Testis (tissue), 3 donors: Measurements from ENCODE around the gene CCDC14. TPM values are rescaled to one million over a fixed set of nuclear protein-coding genes. Genes with fewer than 3 reads are reported as not detected.

Experiments used
- DNase-seq: peaks from one replicate; pipeline ENCODE4 v3.0.0-alpha.2; 2019
- H3K27ac ChIP-seq, 2 donors: fragments of 200-600 bp; sonication (generic); one replicate each; pipeline ENCODE4 v1.5.1; 2019
- H3K27me3 ChIP-seq: fragments of 200-600 bp; sonication (generic); one replicate; pipeline ENCODE4 v1.5.1; 2019
- H3K36me3 ChIP-seq: fragments of 200-600 bp; sonication (generic); one replicate; pipeline ENCODE4 v1.5.1; 2017; ENCODE audit warnings: low read depth; ENCODE audit errors: missing control alignments
- H3K4me1 ChIP-seq: fragments of 200-600 bp; sonication (generic); one replicate; pipeline ENCODE4 v1.5.1; 2019
- H3K4me3 ChIP-seq, 2 donors: fragments of 200-600 bp; sonication (generic); one replicate each; pipeline ENCODE4 v1.5.1; 2017 to 2019
- H3K9me3 ChIP-seq: fragments of 200-600 bp; sonication (generic); one replicate; pipeline ENCODE4 v1.5.1; 2017
- POLR2A ChIP-seq: fragments of 450-650 bp; IDR thresholded peaks from one replicate; pipeline ENCODE4 v1.6.1; 2017; ENCODE audit warnings: antibody characterized with exemption, mild to moderate bottlenecking, moderate library complexity
- WGBS, 2 donors: methylation state at CpG; one replicate each; pipeline ENCODE4 v1.1.5; 2018; 5-methylcytosine and 5-hydroxymethylcytosine counted together
- intact Hi-C: fragments of 100-400 bp; cut with DNase I; formaldehyde crosslinking; loops from one replicate; pipeline ENCODE4 v1.15.1; 2023; ENCODE audit warnings: low total_unique reads
- polyA plus RNA-seq: library from polyadenylated mRNA; stranded (reverse); fragments of 350-450 nt; fragmentation: Illumina TruSeq; extraction: RNeasy Lipid Tissue Mini Kit (QIAGEN cat#74804); gene quantifications from one replicate; pipeline ENCODE4 v1.2.3, GENCODE V29; 2014; ENCODE audit warnings: low read depth, low replicate concordance; ENCODE audit not compliant: insufficient read depth
- total RNA-seq, 2 donors: library from RNA; depleted of rRNA; stranded (reverse); fragments of >200 nt; gene quantifications; one replicate each; pipeline ENCODE4 v1.2.3, GENCODE V29; 2016
- TF ChIP-seq, protein P1 (sequence below), 3 experiments: fragments of 450-650 bp in 2 of 3; fragments of 200-600 bp in 1 of 3; sonication (generic) in 1 of 3; IDR thresholded peaks; one replicate each; pipeline ENCODE4 v1.5.1; 2016 to 2019; ENCODE audit warnings: antibody characterized with exemption in 3 of 3, mild to moderate bottlenecking in 2 of 3, moderate library complexity in 1 of 3

CCDC14 gene
- total and polyA plus RNA-seq, 3 donors from 2014 or later = 33.3 to 101 (median 63.7) TPM

GRCh38 chr3:123883111-123883510 is 77.9 kb downstream of the CCDC14 start:
- intact Hi-C loops = no loop called here
- Histone ChIP-seq H3K4me3 (no peak overlapping the region), H3K36me3 (no peaks in the 10 kb centered on the region), H3K27me3 (no peaks in the 10 kb centered on the region), H3K9me3 (no peaks in the 10 kb centered on the region), H3K27ac (no peak overlapping the region), H3K4me1 (no peaks in the 10 kb centered on the region)
- 46 to 47% methylated on average over 4 of the region's 4 CpGs for WGBS, 2 donors
- TF ChIP-seq POLR2A = no peak
- TF ChIP-seq, protein P1, sequence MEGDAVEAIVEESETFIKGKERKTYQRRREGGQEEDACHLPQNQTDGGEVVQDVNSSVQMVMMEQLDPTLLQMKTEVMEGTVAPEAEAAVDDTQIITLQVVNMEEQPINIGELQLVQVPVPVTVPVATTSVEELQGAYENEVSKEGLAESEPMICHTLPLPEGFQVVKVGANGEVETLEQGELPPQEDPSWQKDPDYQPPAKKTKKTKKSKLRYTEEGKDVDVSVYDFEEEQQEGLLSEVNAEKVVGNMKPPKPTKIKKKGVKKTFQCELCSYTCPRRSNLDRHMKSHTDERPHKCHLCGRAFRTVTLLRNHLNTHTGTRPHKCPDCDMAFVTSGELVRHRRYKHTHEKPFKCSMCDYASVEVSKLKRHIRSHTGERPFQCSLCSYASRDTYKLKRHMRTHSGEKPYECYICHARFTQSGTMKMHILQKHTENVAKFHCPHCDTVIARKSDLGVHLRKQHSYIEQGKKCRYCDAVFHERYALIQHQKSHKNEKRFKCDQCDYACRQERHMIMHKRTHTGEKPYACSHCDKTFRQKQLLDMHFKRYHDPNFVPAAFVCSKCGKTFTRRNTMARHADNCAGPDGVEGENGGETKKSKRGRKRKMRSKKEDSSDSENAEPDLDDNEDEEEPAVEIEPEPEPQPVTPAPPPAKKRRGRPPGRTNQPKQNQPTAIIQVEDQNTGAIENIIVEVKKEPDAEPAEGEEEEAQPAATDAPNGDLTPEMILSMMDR (IDR thresholded peaks at IDR 0.05) = no peak
- no peak for DNase-seq

DNA sequence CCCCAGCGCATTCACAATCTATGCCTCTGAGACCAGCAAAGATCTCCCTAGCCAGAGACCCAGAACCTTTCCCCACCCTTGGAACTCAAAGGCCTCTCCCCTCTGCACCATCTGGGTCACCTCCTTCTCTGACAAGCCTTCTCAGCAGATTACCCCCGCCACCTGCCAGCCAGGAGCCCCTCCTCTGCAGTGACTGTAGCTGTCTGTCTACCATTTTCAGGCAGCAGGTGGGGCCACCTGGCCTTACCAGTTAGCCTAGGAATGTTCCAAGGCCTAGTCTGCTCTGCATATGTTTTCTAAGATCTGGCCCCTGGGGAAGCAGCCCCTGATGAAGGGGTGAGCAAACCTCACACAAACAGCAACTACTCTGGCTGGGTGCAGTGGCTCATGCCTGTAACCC is 79.3 kb downstream of the CCDC14 start:
- TF ChIP-seq, protein P1 (IDR thresholded peaks at IDR 0.05) = no peak
- no peak for TF ChIP-seq POLR2A
- no peak for DNase-seq
- H3K9me3 ChIP-seq = no peaks in the 10 kb centered on the region
- H3K27me3 ChIP-seq = no peaks in the 10 kb centered on the region
- no peak overlapping the region for H3K27ac ChIP-seq
- no peaks in the 10 kb centered on the region for H3K36me3 ChIP-seq
- WGBS, 2 donors = 91 to 98% methylated on average over 2 of the region's 2 CpGs
- no peaks in the 10 kb centered on the region for H3K4me1 ChIP-seq
- no peak overlapping the region for H3K4me3 ChIP-seq
- intact Hi-C loops = no loop called here

DNA sequence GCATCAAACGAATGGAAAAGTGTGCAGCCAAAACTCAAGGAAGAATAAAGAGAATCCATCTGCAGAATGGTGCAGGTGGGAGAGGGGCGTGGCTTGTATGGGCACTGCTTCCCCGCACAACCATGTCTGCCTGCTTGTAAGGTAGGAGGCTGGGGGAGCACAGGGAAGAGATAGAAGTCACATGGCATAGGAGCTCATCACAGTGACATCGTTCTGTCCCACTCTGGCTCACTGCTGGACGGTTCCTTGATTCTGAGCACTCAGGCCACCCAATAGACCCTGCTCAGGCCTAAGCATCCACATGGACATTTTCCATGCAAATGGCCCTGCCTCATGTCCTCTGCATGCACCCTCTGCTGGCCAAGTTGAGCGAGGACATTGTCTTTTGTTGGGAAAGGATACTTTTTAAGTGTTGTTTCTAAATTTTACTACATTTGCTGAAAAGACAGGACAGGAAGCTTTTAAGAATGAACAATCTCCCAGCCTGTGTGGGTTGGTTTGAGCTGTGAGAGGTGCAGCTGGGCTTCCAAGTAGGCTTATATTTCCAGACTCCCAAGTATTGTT is 79.9 kb downstream of the CCDC14 start:
- H3K27ac ChIP-seq = no peak overlapping the region
- intact Hi-C loops = no loop called here

DNA sequence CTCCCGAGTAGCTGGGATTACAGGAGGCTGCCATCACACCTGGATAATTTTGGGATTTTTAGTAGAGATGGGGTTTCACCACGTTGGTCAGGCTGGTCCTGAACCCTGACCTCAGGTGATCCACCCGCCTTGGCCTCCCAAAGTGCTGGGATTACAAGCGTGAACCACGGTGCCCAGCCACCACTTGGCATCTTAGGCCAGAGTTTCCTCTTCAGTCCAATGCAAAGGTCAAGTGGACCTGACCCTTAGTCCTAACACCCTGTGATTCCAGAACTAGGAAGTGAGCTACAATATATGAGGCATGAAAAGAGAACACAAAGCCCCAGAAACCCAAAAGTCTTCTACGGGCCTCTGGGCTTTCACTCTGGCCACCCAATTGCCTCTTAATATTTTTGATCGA is 82.2 kb downstream of the CCDC14 start:
- DNase-seq = no peak
- 80 to 95% methylated on average over 4 to 7 of the region's 7 CpGs for WGBS, 2 donors
- Histone ChIP-seq H3K9me3 (no peaks in the 10 kb centered on the region), H3K4me1 (no peaks in the 10 kb centered on the region), H3K4me3 (no peak overlapping the region), H3K27ac (no peak overlapping the region), H3K36me3 (no peaks in the 10 kb centered on the region), H3K27me3 (no peaks in the 10 kb centered on the region)
- TF ChIP-seq, protein P1 (IDR thresholded peaks at IDR 0.05) = no peak
- no peak for TF ChIP-seq POLR2A
- intact Hi-C loops = no loop called here

More for the DNA sequence above, 79.9 kb downstream of the CCDC14 start:
- peak; percentile 28 for DNase-seq
- WGBS, 2 donors = 82% methylated on average over 6 of the region's 6 CpGs
- Histone ChIP-seq H3K4me3 (no peak overlapping the region), H3K36me3 (no peaks in the 10 kb centered on the region), H3K4me1 (no peaks in the 10 kb centered on the region), H3K27me3 (no peaks in the 10 kb centered on the region), H3K9me3 (no peaks in the 10 kb centered on the region)
- TF ChIP-seq POLR2A = no peak
- TF ChIP-seq, protein P1 (IDR thresholded peaks at IDR 0.05) = peak in 2 of 3 experiments; percentile 26 to 36

GRCh38 chr3:123877965-123878364 is 83.1 kb downstream of the CCDC14 start:
- TF ChIP-seq, protein P1 (IDR thresholded peaks at IDR 0.05) = no peak
- TF ChIP-seq POLR2A = no peak
- H3K9me3 ChIP-seq = no peaks in the 10 kb centered on the region
- H3K27ac ChIP-seq = no peak overlapping the region
- intact Hi-C loops = no loop called here
- H3K36me3 ChIP-seq = no peaks in the 10 kb centered on the region
- DNase-seq = no peak
- H3K4me3 ChIP-seq = no peak overlapping the region
- 95% methylated on average over 4 of the region's 4 CpGs; no CpG with 5 or more reads in 1 of the 2 donors for WGBS, 2 donors
- H3K4me1 ChIP-seq = no peaks in the 10 kb centered on the region
- no peaks in the 10 kb centered on the region for H3K27me3 ChIP-seq
